SK-N-SH (cell line): ENCODE measurements around the gene KCNJ12. TPM values are rescaled to one million over a fixed set of nuclear protein-coding genes. Genes with fewer than 3 reads are reported as not detected.

ENCODE experiments used
- CTCF ChIA-PET: fragments of 300-600, 350-600 bp; formaldehyde crosslinking; extraction: SDS; loops from one replicate; lab custom pipeline; 2021; lab: Yijun Ruan, JAX
- POLR2A ChIA-PET: fragments of 350-600 bp; sonication (Branson Sonifier 250); formaldehyde crosslinking; extraction: SDS; loops from one replicate; lab custom pipeline; 2020; ENCODE audit warnings: antibody characterized with exemption, inconsistent platforms; lab: Yijun Ruan, JAX
- DNase-seq: peaks from one replicate; pipeline ENCODE4 v3.0.0; 2012
- H2AFZ ChIP-seq: fragments of 200-600 bp; sonication (generic); 2 replicates; pipeline ENCODE4 v1.8.1; 2016; ENCODE audit warnings: antibody characterized with exemption, mild to moderate bottlenecking, low read depth
- H3F3A ChIP-seq: fragments of 200-600 bp; sonication (generic); replicated peaks from 2 replicates; pipeline ENCODE3; 2016; ENCODE audit warnings: antibody characterized with exemption, mild to moderate bottlenecking; ENCODE audit not compliant: insufficient read depth
- H3K27ac ChIP-seq, 2 experiments: fragments of 200-500 bp in 1 of 2; fragments of 200-600 bp in 1 of 2; sonication (Bioruptor generic) in 1 of 2; sonication (generic), shearing (Covaris generic) in 1 of 2; 2 replicates each; pipeline versions ENCODE4 v1.5.1 to v1.6.1; 2014 to 2016; ENCODE audit warnings: low read depth in 2 of 2, inconsistent platforms in 1 of 2, low read length in 1 of 2, mild to moderate bottlenecking in 1 of 2, mixed read lengths in 1 of 2
- H3K27me3 ChIP-seq: fragments of 200-600 bp; sonication (generic), shearing (Covaris generic); 2 replicates; pipeline ENCODE4 v1.6.1; 2016; ENCODE audit warnings: mixed run types; ENCODE audit not compliant: insufficient read depth
- H3K36me3 ChIP-seq, 2 experiments: fragments of 200-500 bp in 1 of 2; fragments of 200-600 bp in 1 of 2; sonication (Bioruptor generic) in 1 of 2; sonication (generic) in 1 of 2; replicated peaks in 1 of 2; 2 replicates each; pipeline versions ENCODE3 to v1.5.1; 2014 to 2016; ENCODE audit warnings: low read length in 1 of 2, mild to moderate bottlenecking in 1 of 2; ENCODE audit not compliant: insufficient read depth in 2 of 2, control insufficient read depth in 1 of 2
- H3K4me1 ChIP-seq, 2 experiments: fragments of 200-500 bp in 1 of 2; fragments of 200-600 bp in 1 of 2; sonication (Bioruptor generic) in 1 of 2; sonication (generic), shearing (Covaris generic) in 1 of 2; 2 replicates each; pipeline versions ENCODE4 v1.5.1 to v1.6.1; 2014 to 2016; ENCODE audit warnings: low read depth in 1 of 2, low read length in 1 of 2, mixed run types in 1 of 2; ENCODE audit not compliant: insufficient read depth in 2 of 2, control insufficient read depth in 1 of 2
- H3K4me2 ChIP-seq: fragments of 200-600 bp; sonication (generic), shearing (Covaris generic); 2 replicates; pipeline ENCODE4 v1.6.1; 2017; ENCODE audit warnings: mixed run types
- H3K4me3 ChIP-seq, 2 experiments: fragments of 200-500 bp in 1 of 2; fragments of 200-600 bp in 1 of 2; sonication (Bioruptor generic) in 1 of 2; sonication (generic), shearing (Covaris generic) in 1 of 2; 2 replicates each; pipeline versions ENCODE4 v1.5.1 to v1.8.1; 2014 to 2016; ENCODE audit warnings: low read depth in 2 of 2, inconsistent platforms in 1 of 2, low read length in 1 of 2, mild to moderate bottlenecking in 1 of 2, mixed read lengths in 1 of 2, moderate library complexity in 1 of 2
- H3K79me2 ChIP-seq: fragments of 200-600 bp; sonication (generic); 2 replicates; pipeline ENCODE4 v1.8.1; 2017; ENCODE audit warnings: mild to moderate bottlenecking; ENCODE audit not compliant: insufficient read depth
- H3K9ac ChIP-seq: fragments of 200-600 bp; sonication (generic); 2 replicates; pipeline ENCODE4 v1.6.1; 2017; ENCODE audit warnings: mixed run types
- H3K9me2 ChIP-seq: fragments of 200-600 bp; sonication (generic); 2 replicates; pipeline ENCODE4 v1.6.1; 2017; ENCODE audit warnings: mixed run types
- H3K9me3 ChIP-seq: fragments of 200-600 bp; sonication (generic); 2 replicates; pipeline ENCODE4 v1.6.1; 2017; ENCODE audit warnings: mixed run types, mild to moderate bottlenecking, moderate library complexity
- H4K20me1 ChIP-seq: fragments of 200-600 bp; sonication (generic); 2 replicates; pipeline ENCODE4 v1.6.1; 2017; ENCODE audit warnings: mild to moderate bottlenecking, mixed run types; ENCODE audit not compliant: insufficient read depth
- CHD2 ChIP-seq: fragments of 150-350 bp; IDR thresholded peaks from 2 replicates; pipeline ENCODE4 v1.6.1; 2018; ENCODE audit warnings: low read length; ENCODE audit not compliant: partially characterized antibody
- ELF1 ChIP-seq: IDR thresholded peaks from 2 replicates; pipeline ENCODE4 v1.4.0; 2012
- EP300 ChIP-seq, 2 experiments: IDR thresholded peaks; 2 replicates each; pipeline versions ENCODE4 v1.4.0 to v1.6.1; 2012; ENCODE audit warnings: borderline replicate concordance in 1 of 2, low read depth in 1 of 2, low read length in 1 of 2
- FOXJ3 ChIP-seq: sonication (generic); formaldehyde crosslinking; IDR thresholded peaks from 2 replicates; pipeline ENCODE4 v1.5.1; 2020; ENCODE audit warnings: mild to moderate bottlenecking, missing genetic modification reagents
- FOXM1 ChIP-seq: IDR thresholded peaks from 2 replicates; pipeline ENCODE4 v1.4.0; 2012; ENCODE audit warnings: low read depth, mild to moderate bottlenecking
- GATA2 ChIP-seq: sonication (generic); formaldehyde crosslinking; IDR thresholded peaks from 2 replicates; pipeline ENCODE4 v1.5.0; 2020; ENCODE audit warnings: mild to moderate bottlenecking, missing genetic modification reagents
- JUND ChIP-seq: IDR thresholded peaks from 2 replicates; pipeline ENCODE4 v1.4.0; 2012
- MAX ChIP-seq: IDR thresholded peaks from 2 replicates; pipeline ENCODE4 v1.4.0; 2012; ENCODE audit warnings: low read depth
- NRF1 ChIP-seq: IDR thresholded peaks from 2 replicates; pipeline ENCODE4 v1.6.1; 2012; ENCODE audit warnings: low read depth, mild to moderate bottlenecking, low read length
- PBX3 ChIP-seq: IDR thresholded peaks from 2 replicates; pipeline ENCODE4; 2012
- RCOR1 ChIP-seq: fragments of 150-350 bp; IDR thresholded peaks from 2 replicates; pipeline ENCODE4 v1.6.1; 2017; ENCODE audit warnings: antibody characterized with exemption, low read length
- RFX5 ChIP-seq: IDR thresholded peaks from 2 replicates; pipeline ENCODE4 v1.6.1; 2012; ENCODE audit warnings: mild to moderate bottlenecking, improper control_type of control experiment, low read length
- RXRA ChIP-seq: IDR thresholded peaks from 2 replicates; pipeline ENCODE4 v1.4.0; 2012; ENCODE audit warnings: low read depth, mild to moderate bottlenecking, borderline replicate concordance
- SMC3 ChIP-seq: IDR thresholded peaks from 2 replicates; pipeline ENCODE4 v1.6.1; 2012; ENCODE audit warnings: low read depth, low read length, improper control_type of control experiment
- TAF1 ChIP-seq: IDR thresholded peaks from 2 replicates; pipeline ENCODE4 v1.6.1; 2012; ENCODE audit warnings: low read depth, mild to moderate bottlenecking, low read length, moderate library complexity, borderline replicate concordance
- USF1 ChIP-seq: IDR thresholded peaks from 2 replicates; pipeline ENCODE4 v1.4.0; 2012; ENCODE audit warnings: low read depth, borderline replicate concordance
- WGBS: methylation state at CpG from one replicate; pipeline ENCODE4 v1.1.6; 2017; ENCODE audit warnings: low lambda C conversion rate; 5-methylcytosine and 5-hydroxymethylcytosine counted together
- polyA plus RNA-seq, 3 experiments: library from polyadenylated mRNA; depleted of rRNA; stranded (reverse); fragments of >200 nt; gene quantifications; 2 replicates each; pipeline ENCODE4 v1.2.3, GENCODE V29; 2012
- TF ChIP-seq, protein P1 (sequence below): fragments of 200-600 bp; sonication (generic); IDR thresholded peaks from 2 replicates; pipeline ENCODE4 v1.6.1; 2017; ENCODE audit warnings: antibody characterized with exemption, mild to moderate bottlenecking, moderate library complexity
- TF ChIP-seq, protein P2 (sequence below): IDR thresholded peaks from 2 replicates; pipeline ENCODE4 v1.4.0; 2012; ENCODE audit warnings: low read depth, borderline replicate concordance

The KCNJ12 gene
- polyA plus RNA-seq, 1 of the 3 experiments (the other 2 are of a cell fraction), result 0.36 TPM

DNA sequence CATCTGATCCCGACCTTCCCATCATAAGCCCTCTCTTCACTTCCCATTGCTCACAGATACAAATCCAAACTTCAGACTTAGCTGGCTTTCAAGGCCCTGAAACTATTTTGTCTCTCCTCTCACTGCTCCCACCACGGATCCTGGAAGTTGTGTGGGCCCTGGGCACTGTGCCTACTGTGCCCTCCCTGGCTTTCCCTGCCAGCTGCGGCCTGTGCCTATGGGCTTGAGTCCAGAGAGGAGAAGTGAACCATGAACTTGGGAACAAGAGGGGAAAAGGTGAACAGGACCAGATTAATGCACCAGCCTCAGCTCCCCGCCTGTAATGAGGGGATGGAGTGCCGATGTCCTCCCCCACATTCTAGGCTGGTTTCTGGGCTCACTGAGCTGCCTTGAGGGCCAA, 18.9 kb upstream of the KCNJ12 start:
- POLR2A ChIA-PET, result no interaction called here
- Histone ChIP-seq H3F3A (no peaks in the 10 kb centered on the region), H3K27me3 (no peaks in the 10 kb centered on the region), H3K4me3 (no peak overlapping the region)
- 47% methylated on average over 4 of the region's 5 CpGs for WGBS
- TF ChIP-seq EP300 (IDR thresholded peaks at IDR 0.05; ENCODE audit: borderline replicate concordance in 1 of 2, low read depth in 1 of 2, low read length in 1 of 2) (no peak), GATA2 (CRISPR knock-in tag) (no peak), SMC3 (no peak), NRF1 (no peak), FOXJ3 (CRISPR knock-in tag) (no peak), TAF1 (no peak), JUND (no peak), RFX5 (no peak), PBX3 (no peak), MAX (no peak), ELF1 (no peak), RCOR1 (no peak)
- TF ChIP-seq, protein P1, sequence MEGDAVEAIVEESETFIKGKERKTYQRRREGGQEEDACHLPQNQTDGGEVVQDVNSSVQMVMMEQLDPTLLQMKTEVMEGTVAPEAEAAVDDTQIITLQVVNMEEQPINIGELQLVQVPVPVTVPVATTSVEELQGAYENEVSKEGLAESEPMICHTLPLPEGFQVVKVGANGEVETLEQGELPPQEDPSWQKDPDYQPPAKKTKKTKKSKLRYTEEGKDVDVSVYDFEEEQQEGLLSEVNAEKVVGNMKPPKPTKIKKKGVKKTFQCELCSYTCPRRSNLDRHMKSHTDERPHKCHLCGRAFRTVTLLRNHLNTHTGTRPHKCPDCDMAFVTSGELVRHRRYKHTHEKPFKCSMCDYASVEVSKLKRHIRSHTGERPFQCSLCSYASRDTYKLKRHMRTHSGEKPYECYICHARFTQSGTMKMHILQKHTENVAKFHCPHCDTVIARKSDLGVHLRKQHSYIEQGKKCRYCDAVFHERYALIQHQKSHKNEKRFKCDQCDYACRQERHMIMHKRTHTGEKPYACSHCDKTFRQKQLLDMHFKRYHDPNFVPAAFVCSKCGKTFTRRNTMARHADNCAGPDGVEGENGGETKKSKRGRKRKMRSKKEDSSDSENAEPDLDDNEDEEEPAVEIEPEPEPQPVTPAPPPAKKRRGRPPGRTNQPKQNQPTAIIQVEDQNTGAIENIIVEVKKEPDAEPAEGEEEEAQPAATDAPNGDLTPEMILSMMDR, result no peak
- TF ChIP-seq, all 33 proteins: peak for 0
- no peaks in the 10 kb centered on the region for H3K79me2 ChIP-seq
- H3K27ac ChIP-seq, result no peak overlapping the region; a peak in 1 of 4 replicates
- no peak overlapping the region for H2AFZ ChIP-seq
- H3K4me2 ChIP-seq, result no peak overlapping the region
- no peaks in the 10 kb centered on the region for H3K9me2 ChIP-seq
- no peaks in the 10 kb centered on the region for H3K9me3 ChIP-seq
- H3K36me3 ChIP-seq, result no peaks in the 10 kb centered on the region
- H4K20me1 ChIP-seq, result no peaks in the 10 kb centered on the region
- H3K9ac ChIP-seq, result no peak overlapping the region
- no peak for DNase-seq
- H3K4me1 ChIP-seq, result peaks cover 0 to 23% of the 10 kb centered on the region in 2 experiments; a peak in 1 of 4 replicates
- CTCF ChIA-PET, result interaction anchor here (1.1 to 1.4 kb wide), 2 partner anchors 18 to 100 kb away, joined by 3 to 4 read pairs; no protein-coding TSS in a partner anchor

DNA sequence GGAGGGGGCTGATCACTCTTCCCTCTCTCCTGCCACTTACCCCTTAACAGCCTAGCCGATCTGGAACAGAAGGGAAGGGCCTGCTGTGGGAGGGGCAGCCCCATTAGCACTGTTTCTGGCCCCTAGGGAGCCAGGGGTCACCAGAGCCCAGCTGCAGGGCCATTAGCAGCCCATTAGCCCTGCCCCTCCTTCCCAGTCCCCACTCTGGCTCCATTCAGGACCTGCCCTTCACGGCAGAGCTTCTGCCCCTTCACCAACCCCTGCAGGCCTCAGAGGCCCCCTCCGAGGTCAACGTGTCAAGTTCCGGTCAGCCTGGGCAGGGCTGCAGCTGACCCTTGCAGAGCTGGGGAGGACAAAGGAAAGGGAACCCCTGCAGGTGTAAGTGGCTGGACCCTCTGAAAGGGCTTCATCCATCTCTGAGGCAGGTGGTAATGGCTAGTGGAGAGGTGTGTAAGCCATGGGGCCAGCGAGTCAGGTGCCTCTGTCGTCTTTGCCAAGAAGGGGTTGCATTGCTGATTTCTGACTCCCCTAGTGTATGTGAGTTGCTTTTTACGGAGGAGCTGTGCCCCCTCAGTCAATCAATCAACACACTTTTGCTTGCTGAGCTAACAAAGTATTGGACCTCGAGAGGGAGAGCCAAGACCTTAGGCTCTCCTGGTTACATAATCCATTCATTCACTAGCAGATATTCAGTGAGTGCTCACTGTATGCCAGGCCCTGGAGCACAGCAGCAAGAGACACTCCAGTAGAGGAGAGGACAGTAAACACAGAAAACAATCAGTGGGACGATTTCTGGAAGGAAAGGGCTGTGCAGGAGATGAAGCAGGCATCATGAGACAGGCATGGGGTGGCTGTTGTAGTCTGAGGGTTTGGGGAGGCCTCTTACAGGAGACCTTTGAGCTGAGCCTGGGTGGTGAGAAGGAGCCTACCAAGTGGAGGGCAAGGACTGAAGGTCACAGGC, 18.2 kb upstream of the KCNJ12 start:
- H3K4me1 ChIP-seq, result peaks cover 0 to 23% of the 10 kb centered on the region in 2 experiments; a peak in 1 of 4 replicates
- H3K9me3 ChIP-seq, result no peaks in the 10 kb centered on the region
- H3K36me3 ChIP-seq, result no peaks in the 10 kb centered on the region
- no peak overlapping the region for H3K9ac ChIP-seq
- 54% methylated on average over 9 of the region's 10 CpGs for WGBS
- no peaks in the 10 kb centered on the region for H3F3A ChIP-seq
- H3K4me2 ChIP-seq, result no peak overlapping the region
- CTCF ChIA-PET, result interaction anchor here (1.1 to 1.4 kb wide), 2 partner anchors 17 to 99 kb away, joined by 3 to 4 read pairs; no protein-coding TSS in a partner anchor
- H3K27me3 ChIP-seq, result no peaks in the 10 kb centered on the region
- no peaks in the 10 kb centered on the region for H3K9me2 ChIP-seq
- no peak overlapping the region for H3K4me3 ChIP-seq
- POLR2A ChIA-PET, result no interaction called here
- H3K27ac ChIP-seq, result no peak overlapping the region; a peak in 1 of 4 replicates
- no peak overlapping the region for H2AFZ ChIP-seq
- DNase-seq, result no peak
- no peaks in the 10 kb centered on the region for H4K20me1 ChIP-seq
- no peaks in the 10 kb centered on the region for H3K79me2 ChIP-seq
- TF ChIP-seq RXRA (no peak), RCOR1 (no peak), FOXM1 (no peak), EP300 (IDR thresholded peaks at IDR 0.05; ENCODE audit: borderline replicate concordance in 1 of 2, low read depth in 1 of 2, low read length in 1 of 2) (no peak), JUND (no peak), PBX3 (no peak), RFX5 (no peak), USF1 (no peak), TAF1 (no peak), CHD2 (no peak)
- TF ChIP-seq, protein P2, sequence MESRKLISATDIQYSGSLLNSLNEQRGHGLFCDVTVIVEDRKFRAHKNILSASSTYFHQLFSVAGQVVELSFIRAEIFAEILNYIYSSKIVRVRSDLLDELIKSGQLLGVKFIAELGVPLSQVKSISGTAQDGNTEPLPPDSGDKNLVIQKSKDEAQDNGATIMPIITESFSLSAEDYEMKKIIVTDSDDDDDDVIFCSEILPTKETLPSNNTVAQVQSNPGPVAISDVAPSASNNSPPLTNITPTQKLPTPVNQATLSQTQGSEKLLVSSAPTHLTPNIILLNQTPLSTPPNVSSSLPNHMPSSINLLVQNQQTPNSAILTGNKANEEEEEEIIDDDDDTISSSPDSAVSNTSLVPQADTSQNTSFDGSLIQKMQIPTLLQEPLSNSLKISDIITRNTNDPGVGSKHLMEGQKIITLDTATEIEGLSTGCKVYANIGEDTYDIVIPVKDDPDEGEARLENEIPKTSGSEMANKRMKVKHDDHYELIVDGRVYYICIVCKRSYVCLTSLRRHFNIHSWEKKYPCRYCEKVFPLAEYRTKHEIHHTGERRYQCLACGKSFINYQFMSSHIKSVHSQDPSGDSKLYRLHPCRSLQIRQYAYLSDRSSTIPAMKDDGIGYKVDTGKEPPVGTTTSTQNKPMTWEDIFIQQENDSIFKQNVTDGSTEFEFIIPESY, result no peak
